ENCODE results near the gene KLRB1.
"Not testable (repeated sequence)": the region's sequence is repeated elsewhere in the genome, so short reads cannot be mapped to it uniquely, and the experiment has no call there.

The KLRB1 gene

GRCh38 chr12:9607716-9608115 is at the start of gene KLRB1:
Gene KLRB1, minus strand, starts transcription at chr12:9607916. Its CDS starts 77 bp downstream, at chr12:9607839.
- in situ Hi-C loops (cut with HindIII; ENCODE audit: low sequenced_read_pairs), result no loop called here

- in situ Hi-C loops (cut with HindIII; ENCODE audit: low sequenced_read_pairs), result no loop called here
These were observed 43.6 kb upstream of the KLRB1 start for GRCh38 chr12:9651265-9651729.

- in situ Hi-C loops (cut with HindIII; ENCODE audit: low sequenced_read_pairs), result no loop called here
These were observed 42.4 kb upstream of the KLRB1 start for GRCh38 chr12:9650151-9650576.

GRCh38 chr12:9649532-9649940 is 41.8 kb upstream of the KLRB1 start:
- in situ Hi-C loops (cut with HindIII; ENCODE audit: low sequenced_read_pairs), result no loop called here

- in situ Hi-C loops (cut with HindIII; ENCODE audit: low sequenced_read_pairs), result no loop called here
These were observed 41.2 kb upstream of the KLRB1 start for GRCh38 chr12:9648701-9649531.

- in situ Hi-C loops (cut with HindIII; ENCODE audit: low sequenced_read_pairs), result no loop called here
These were observed 40.3 kb upstream of the KLRB1 start for GRCh38 chr12:9647825-9648700.

GRCh38 chr12:9646794-9647781 is 39.4 kb upstream of the KLRB1 start:
- in situ Hi-C loops (cut with HindIII; ENCODE audit: low sequenced_read_pairs), result no loop called here

GRCh38 chr12:9644985-9645551 is 37.4 kb upstream of the KLRB1 start:
- in situ Hi-C loops (cut with HindIII; ENCODE audit: low sequenced_read_pairs), result not testable (repeated sequence)

GRCh38 chr12:9643266-9643660 is 35.5 kb upstream of the KLRB1 start:
- in situ Hi-C loops (cut with HindIII; ENCODE audit: low sequenced_read_pairs), result no loop called here

GRCh38 chr12:9642606-9643265 is 35.0 kb upstream of the KLRB1 start:
- in situ Hi-C loops (cut with HindIII; ENCODE audit: low sequenced_read_pairs), result no loop called here

GRCh38 chr12:9640024-9640423 is 32.3 kb upstream of the KLRB1 start:
- in situ Hi-C loops (cut with HindIII; ENCODE audit: low sequenced_read_pairs), result no loop called here

GRCh38 chr12:9636851-9637206 is 29.1 kb upstream of the KLRB1 start:
- in situ Hi-C loops (cut with HindIII; ENCODE audit: low sequenced_read_pairs), result loop anchor here (10.0 kb wide), 1 partner anchor 68 kb away; no protein-coding TSS in a partner anchor

- in situ Hi-C loops (cut with HindIII; ENCODE audit: low sequenced_read_pairs), result loop anchor here (10.0 kb wide), 1 partner anchor 69 kb away; no protein-coding TSS in a partner anchor
These were observed 28.6 kb upstream of the KLRB1 start for GRCh38 chr12:9636150-9636850.

- in situ Hi-C loops (cut with HindIII; ENCODE audit: low sequenced_read_pairs), result loop anchor here (10.0 kb wide), 1 partner anchor 70 kb away; no protein-coding TSS in a partner anchor
These were observed 27.4 kb upstream of the KLRB1 start for GRCh38 chr12:9634969-9635754.

GRCh38 chr12:9634177-9634803 is 26.6 kb upstream of the KLRB1 start:
- in situ Hi-C loops (cut with HindIII; ENCODE audit: low sequenced_read_pairs), result loop anchor here (10.0 kb wide), 1 partner anchor 71 kb away; no protein-coding TSS in a partner anchor

GRCh38 chr12:9632766-9633165 is 25.1 kb upstream of the KLRB1 start:
- in situ Hi-C loops (cut with HindIII; ENCODE audit: low sequenced_read_pairs), result loop anchor here (10.0 kb wide), 1 partner anchor 72 kb away; no protein-coding TSS in a partner anchor

GRCh38 chr12:9626821-9627220 is 19.1 kb upstream of the KLRB1 start:
- in situ Hi-C loops (cut with HindIII; ENCODE audit: low sequenced_read_pairs), result no loop called here
